SW480 (cell line): Measurements from ENCODE around the gene EXOC4.

Experiments
- DNase-seq: peaks from one replicate; pipeline ENCODE4 v3.0.0-alpha.2; 2016; ENCODE audit warnings: low spot score

The EXOC4 gene

GRCh38 chr7:133675510-133676218 lies 422.8 kb downstream of the EXOC4 start:
- no peak for DNase-seq

DNA sequence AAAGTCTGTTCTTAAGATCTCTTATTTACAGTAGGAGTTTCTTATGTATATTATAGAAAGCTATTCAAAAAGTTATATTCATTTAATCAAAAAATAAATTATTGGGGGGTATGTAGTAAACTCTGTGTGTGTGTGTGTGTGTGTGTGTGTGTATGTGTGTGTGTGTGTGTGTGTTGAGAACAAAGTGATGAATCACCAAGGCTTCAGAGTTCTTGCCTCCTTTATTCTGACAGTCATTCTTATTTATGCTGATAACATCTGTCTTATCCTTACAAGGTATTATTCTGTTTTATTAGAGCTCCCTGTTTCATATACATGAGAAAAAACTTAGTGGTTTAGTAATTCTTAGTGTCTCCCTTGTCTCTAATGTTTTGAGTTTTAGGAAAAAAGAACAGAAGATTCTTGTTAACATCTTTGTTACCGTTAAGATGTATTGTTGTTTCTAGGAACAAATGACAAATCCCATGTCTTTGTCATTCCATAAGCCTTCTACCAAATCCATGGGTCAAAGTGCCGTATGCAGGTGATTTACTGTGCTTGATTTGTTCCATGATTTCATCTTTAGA lies 424.0 kb downstream of the EXOC4 start:
- no peak for DNase-seq

DNA sequence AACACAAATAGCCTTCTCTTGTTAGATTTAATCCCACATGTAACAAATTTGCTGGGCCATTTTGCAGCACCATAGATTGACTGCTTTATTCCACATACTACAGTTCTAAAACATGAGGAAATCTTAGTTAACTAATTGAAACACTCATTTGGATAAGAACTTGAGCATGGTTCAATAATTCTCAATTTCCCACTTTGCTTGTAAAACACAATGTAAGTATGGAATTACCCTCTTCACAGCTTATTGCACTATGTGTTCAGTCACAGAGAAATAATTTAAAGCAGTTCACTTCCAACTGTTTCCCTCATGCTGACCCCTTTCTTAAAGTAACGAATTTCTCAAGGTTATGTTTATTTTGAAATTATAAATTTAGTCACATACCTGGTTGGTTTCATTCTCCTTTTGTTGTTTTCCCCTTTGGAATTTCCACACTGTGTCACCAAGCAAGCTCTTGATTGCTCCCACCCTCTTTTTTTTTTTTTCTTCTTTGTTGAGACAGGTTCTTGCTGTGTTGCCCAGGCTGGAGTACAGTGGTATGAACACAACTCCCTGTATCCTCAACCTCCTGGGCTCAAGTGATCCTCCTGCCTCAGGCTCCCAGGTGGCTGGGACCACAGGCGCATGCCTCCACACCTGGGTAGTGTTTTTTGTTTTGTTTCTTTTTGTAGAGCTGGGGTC lies 425.4 kb downstream of the EXOC4 start:
- no peak for DNase-seq

DNA sequence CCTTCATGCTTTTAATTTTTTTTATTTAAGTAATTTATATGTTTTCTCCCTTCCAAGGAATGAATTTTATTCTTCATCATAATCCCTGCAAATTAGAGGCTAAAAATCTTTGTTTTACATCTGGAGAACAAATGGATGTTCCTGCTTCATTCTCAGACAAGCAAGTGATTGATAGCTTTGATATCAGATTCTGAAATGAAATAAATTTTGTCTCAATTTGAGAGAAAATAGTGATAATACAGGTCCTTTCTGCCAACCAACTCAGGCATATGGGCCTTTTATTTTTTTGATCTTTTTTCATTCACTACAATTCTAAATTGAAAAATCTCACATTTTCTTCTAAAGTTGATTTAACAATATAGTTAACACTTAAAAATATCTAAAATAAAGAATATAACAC lies 427.1 kb downstream of the EXOC4 start:
- no peak for DNase-seq

DNA sequence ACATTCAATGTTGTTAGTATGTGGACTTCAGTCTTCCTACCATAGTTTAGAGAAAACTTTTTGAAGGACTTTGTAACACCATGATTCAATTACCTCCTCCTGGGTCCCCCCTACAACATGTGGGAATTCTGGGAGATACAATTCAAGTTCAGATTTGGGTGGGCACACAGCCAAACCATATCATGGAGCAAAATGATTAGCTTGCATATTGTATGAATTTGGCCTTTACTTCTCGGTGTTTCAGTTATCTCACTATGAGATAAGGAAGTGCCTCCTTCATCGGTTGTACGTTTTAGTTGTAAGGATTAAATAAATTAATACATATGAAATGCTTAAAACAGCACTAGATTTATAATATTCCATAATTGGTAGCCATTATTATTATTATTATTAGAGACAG lies 428.7 kb downstream of the EXOC4 start:
- DNase-seq, result no peak

- DNase-seq, result no peak
Measured at GRCh38 chr7:133682364-133683181, 429.7 kb downstream of the EXOC4 start.

DNA sequence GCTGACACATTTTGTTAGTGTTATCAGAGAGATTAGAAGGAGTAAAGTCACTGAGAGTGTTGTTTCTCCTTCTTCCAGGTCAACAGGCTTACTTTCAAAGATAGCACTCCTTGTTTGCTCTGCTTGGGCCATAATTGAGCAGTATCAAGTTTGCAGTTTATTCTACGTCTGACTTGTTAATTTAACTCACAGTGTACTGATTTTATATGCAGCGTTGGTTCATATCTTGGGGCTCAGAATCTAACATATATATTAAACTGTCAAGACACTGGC lies 430.2 kb downstream of the EXOC4 start:
- no peak for DNase-seq

DNA sequence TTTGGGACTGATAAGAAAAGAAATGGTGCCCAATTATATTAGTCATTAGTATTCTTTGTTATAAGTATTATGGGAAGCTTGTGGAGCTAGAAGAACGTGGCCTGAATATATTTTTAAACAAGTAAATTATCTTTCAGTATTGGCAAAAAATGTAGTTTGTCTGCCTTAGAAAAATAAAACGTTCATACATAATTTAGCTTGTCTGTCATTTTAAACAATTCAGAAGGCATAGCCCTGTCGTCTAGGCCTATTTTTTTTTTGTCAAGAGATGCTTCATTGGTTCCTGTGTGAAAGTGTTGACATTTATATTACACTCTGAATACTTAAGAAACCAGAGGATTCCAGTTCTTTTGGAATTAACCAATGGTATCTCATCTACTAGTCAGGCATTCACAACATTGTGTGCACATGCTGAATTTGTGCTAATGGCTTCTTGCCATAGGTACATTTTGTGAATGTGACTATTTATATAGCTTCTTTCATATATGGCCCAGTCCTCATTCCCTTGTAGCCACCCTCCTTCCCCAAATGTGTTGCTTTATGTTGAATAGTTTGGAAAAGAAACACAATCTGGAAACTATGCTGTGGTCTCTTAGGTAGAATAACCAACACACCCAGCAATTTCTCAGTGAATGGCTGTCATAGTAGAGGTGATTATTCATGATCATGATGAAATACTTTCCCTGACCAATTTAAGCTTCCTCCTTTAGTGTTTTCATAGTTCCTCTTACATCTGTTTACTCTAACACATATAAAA lies 435.8 kb downstream of the EXOC4 start:
- DNase-seq, result no peak

DNA sequence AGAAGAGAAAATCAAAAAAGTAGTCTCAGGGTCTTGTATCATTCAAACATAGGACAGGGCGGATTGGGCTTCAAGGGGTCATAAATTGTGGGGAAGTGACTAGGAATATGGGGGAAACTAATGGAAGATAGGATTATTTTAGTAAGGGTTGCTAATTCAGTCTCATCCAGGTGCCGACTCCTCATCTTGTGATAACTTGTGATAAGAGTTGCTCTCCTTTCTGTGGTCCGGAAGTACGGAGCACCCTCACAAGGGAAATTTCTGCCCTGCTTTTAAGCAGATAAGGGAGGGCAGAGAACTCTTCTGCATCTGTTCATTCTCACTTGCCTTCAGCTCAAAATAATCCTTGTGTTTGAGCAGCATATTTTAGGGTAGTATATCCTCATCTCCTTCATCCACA lies 437.9 kb downstream of the EXOC4 start:
- DNase-seq, result no peak

GRCh38 chr7:133691727-133692610 lies 439.1 kb downstream of the EXOC4 start:
- DNase-seq, result no peak

DNA sequence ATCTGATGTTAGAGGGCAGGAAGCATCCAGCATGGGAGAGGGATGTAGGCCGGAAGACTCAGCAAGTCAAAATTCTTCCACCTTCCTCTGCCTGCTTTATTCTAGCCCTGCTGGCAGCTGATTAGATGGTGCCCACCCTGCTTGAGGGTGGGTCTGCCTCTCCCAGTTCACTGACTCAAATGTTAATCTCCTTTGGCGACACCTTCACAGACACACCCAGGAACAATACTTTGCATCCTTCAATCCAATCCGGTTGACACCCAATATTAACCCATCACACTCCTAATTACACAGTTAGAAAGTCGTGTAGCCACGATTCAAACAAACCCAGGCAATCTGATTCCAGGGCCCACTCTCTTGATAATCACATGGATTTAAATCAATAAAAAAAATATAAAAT lies 440.4 kb downstream of the EXOC4 start:
- DNase-seq, result no peak

DNA sequence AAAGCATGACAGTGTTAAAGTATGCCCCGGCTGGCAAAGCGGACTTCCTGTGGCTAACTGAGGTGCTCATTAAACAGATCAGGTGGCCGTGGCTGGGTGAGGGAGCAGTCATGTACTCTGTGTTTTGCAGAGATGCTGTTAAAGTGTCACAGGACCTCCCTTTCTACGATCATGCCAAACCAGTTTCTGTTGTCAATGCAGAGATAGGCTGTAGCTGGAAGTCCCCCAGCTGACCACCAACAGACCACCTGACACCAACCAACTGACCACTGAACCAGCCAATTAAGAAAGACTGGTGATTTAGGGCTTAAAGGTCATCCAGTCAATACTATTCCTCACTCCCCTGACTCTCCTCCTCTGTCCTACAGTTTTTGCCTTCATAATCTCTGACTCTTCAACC lies 443.2 kb downstream of the EXOC4 start:
- DNase-seq, result no peak

- no peak for DNase-seq
Measured at GRCh38 chr7:133697585-133697984, 444.7 kb downstream of the EXOC4 start.

GRCh38 chr7:133698127-133698526 lies 445.2 kb downstream of the EXOC4 start:
- DNase-seq, result no peak

DNA sequence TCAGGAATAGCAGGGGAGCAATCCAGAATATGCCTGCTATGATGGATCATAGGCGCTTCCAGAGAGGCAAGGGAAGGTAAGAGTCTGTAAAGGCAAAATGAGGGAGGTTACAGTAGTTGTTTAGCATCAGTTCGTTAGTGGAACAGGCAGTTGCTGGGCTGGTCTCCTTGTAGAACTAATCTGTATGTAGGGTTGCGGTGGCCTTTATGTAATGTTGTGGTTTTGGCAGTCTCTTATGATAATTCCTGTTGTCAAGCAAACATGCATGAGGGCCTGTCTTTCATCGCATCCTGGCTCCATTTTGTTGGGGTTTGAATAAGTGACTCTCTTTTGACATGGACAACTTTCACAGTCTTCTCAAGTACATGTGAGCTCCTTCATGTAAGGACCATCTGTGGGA lies 446.5 kb downstream of the EXOC4 start:
- no peak for DNase-seq

- no peak for DNase-seq
Measured at GRCh38 chr7:133702078-133702477, 449.2 kb downstream of the EXOC4 start.

GRCh38 chr7:133702960-133703359 lies 450.1 kb downstream of the EXOC4 start:
- DNase-seq, result no peak

- no peak for DNase-seq
Measured at GRCh38 chr7:133703547-133703946, 450.7 kb downstream of the EXOC4 start.

GRCh38 chr7:133704453-133704852 lies 451.6 kb downstream of the EXOC4 start:
- no peak for DNase-seq

DNA sequence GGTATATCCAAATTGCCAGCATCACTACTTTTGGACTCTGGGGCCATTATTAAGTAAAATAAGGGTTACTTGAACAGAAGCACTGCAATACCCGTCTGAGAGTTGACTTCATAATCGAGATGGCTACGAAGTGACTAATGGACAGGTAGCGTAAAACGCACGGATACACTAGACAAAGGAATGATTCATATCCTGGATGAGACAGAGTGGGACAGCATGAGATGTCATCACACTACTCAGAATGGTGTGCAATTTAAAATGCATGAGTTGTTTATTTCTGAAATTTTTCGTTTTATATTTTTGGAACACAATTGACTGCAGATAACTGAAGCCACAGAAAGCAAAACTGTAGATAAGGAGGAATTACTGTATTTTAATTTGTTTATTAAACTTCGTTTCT lies 452.7 kb downstream of the EXOC4 start:
- DNase-seq, result peak; percentile 54

- no peak for DNase-seq
Measured at GRCh38 chr7:133706016-133706415, 453.1 kb downstream of the EXOC4 start.
